RPMI7951 (cell line): ENCODE results near the gene ACTL8. TPM values are rescaled to one million over a fixed set of nuclear protein-coding genes. Genes with fewer than 3 reads are reported as not detected.
A peak's percentile ranks its signal among the peaks of the same experiment; 100 is the strongest.

Experiments used
- DNase-seq: peaks from one replicate; pipeline ENCODE4 v3.0.0-alpha.2; 2012; ENCODE audit warnings: low read depth
- total RNA-seq: library from RNA; depleted of rRNA; stranded (reverse); fragments of >200 nt; shearing (Covaris generic); gene quantifications from 2 replicates; pipeline ENCODE4 v1.2.3, GENCODE V29; 2014

ACTL8 gene
- total RNA-seq, 1 experiment from 2014 or later, result 0.48 TPM

DNA sequence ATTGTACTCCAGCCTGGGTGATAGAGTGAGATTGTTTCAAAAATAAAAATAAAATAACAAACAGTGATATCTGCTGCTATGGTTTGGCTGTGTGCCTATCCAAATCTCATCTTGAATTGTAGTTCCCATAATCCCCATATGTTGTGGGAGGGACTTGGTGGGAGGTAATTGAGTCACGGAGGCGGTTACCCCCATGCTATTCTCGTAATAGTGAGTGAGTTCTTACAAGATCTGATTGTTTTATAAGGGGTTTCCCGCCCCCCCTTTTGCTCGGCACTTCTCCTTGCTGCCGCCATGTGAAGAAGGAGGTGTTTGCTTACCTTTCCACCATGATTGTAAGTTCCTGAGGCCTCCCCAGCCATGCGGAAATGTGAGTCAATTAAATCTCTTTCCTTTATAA is 47.8 kb downstream of the ACTL8 start:
- DNase-seq, result no peak

DNA sequence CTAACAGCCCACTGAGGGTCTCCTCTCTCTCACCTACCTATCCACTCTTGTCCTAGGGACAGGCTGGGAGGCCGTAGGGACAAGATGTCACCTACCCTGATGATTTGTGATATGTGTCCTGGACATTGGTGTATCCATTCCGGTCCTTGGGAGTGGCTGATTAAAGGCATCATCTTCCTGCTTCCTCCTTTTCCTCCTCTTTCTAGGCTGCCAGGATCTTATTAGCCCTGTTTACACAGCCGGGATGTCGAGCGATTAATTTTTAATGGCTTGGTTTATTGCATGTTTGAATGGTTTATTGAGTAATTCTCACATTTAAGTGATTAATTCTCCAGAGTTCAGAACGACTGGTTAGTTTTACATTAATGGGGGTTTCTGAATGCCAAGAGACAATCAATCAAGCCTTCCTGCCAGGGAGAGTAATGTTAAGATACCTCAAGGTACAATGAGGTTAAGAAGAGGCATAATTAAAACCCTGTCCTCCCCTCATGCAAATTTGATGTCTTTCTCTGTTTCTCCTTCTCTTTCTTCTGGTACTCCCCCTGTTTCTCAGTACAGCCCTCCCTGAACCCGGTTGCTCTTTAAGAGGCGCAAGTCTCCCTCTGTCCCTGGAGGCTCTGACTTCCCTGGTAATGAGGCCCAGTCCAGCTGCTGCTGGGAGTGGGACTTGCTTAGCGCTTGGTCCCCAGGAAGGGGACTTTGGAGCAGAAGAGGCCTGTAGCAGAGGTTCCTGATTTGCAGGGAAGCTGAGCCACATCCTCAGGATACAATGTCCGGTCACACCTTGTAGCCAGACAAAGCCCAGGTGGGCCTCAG is 50.9 kb downstream of the ACTL8 start:
- DNase-seq, result no peak

DNA sequence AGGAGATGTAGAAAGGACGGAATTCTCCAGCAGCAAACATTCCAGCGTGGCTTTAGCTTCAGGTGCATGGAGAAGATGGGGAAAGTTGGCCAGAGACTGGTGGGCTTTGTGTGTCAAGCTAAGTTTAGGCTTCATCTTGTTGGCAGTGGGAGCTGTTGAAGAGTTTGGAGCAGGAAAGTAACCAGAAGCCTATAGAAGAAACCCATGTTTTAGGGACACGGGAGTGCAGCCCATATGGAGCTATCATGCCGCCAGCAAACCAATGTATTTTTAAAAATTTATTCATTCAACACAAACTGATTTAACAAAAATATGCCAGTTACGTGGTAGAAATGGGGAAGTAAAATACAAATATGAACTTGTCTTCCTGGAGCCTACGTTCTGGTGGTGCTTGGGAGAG is 53.7 kb downstream of the ACTL8 start:
- no peak for DNase-seq

DNA sequence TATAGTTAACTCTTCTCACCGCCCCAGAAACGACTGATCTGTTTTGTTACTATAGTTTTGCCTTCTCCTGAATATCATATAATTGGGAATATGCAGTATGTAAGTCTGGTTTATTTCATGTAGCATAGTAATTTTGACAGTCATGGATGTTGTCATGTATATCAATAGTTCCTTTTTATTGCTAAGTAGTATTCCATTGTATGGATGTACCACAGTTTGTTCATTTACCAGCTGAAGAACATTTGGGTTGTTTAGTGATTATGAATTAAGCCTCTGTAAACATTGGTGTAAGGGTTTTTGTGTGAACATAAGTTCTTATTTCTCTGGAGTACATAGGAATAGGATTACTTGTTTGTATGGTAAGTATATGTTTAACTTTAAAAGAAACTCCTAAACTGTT is 55.5 kb downstream of the ACTL8 start:
- no peak for DNase-seq

DNA sequence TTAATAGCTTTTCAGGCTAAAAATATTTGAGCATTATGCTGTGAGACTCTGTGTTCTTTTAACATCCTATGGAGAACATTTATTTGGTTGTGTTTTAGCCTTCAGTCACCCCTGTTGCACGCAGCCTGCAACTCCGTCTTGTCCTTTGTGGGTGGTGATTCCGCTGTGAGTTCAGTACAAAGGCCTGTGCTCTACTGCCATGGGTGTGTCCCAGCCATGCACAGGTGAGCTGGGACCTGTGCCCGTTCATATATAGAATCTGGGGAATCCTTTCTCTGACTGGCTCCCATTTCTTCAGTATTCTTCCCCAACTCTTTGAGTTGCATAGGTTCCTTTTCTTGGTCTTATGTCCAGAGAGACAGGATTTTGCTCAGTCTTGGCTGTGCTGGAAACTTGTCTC is 61.4 kb downstream of the ACTL8 start:
- DNase-seq, result no peak

DNA sequence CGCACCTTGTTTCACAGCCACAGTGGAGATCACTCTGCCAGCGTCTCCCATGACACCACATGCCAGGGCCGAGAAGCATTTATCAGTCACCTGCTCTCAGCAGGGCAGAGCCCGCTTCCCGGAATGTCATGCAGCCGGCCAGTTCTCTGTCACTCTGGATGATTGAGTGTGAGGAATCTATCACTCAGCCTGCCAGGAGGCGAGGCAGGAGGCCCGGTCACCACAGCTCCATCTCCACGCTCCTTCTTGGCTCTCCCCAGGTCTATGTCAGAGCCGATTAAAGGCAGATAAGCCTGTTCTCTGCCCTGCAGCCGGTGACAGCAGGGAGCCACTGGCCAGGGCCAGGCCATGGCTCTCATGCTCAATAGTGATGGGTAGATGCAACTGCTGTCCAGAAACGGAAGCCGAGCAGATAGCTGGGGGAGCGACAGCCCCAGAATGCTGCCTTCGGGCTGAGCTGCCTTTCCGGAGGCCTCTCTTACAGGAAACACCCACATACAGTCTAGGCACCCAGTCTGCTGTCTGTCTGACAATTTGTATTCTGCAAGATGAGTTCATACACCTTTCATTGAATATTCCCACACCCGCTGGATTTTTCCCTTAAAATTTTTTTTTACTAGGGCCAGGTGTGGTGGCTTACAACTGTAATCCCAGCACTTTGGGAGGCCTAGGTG is 64.1 kb downstream of the ACTL8 start:
- no peak for DNase-seq

DNA sequence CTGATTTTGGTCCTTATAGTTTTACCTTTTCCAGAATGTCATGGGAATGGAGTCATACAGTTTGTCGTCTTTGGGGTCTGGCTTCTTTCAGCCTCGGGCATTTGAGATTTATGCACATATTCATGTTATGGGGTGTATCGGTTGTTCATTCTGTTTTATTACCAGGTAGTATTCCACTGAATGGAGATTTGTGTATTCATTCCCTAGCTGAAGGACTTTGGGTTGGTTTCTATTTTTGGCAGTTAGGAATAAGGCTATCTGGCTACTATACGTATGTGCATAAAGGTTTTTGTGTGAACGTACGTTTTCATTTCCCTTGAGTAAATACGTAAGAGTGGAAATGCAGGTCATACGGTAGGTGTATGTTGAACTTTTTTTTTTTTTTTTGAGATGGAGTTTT is 65.1 kb downstream of the ACTL8 start:
- DNase-seq, result no peak

DNA sequence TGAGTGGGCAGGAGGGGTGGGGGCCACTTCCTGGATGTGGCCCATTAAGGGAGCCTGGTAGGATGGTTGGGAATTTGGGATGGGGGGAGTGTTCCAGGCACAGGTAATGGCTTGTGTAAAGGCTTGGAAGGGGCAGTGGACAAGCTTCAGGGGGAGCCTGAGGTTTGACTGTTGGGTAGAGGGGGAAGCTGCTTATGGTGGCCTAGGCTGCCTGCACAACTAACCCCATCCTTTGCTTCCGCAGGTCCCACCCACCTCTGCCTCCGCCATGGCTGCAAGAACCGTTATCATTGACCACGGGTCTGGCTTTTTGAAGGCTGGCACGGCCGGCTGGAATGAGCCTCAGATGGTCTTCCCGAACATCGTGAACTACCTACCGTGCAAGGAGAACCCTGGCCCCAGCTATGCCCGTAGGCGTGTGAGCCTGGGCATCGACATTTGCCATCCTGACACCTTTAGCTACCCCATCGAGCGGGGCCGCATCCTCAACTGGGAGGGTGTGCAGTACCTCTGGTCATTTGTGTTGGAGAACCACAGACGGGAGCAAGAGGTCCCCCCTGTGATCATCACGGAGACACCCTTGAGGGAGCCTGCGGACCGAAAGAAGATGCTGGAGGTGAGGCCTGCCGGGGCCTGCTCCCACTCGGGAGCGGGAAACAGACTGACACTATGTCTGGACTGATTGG is 67.8 kb downstream of the ACTL8 start:
- no peak for DNase-seq

DNA sequence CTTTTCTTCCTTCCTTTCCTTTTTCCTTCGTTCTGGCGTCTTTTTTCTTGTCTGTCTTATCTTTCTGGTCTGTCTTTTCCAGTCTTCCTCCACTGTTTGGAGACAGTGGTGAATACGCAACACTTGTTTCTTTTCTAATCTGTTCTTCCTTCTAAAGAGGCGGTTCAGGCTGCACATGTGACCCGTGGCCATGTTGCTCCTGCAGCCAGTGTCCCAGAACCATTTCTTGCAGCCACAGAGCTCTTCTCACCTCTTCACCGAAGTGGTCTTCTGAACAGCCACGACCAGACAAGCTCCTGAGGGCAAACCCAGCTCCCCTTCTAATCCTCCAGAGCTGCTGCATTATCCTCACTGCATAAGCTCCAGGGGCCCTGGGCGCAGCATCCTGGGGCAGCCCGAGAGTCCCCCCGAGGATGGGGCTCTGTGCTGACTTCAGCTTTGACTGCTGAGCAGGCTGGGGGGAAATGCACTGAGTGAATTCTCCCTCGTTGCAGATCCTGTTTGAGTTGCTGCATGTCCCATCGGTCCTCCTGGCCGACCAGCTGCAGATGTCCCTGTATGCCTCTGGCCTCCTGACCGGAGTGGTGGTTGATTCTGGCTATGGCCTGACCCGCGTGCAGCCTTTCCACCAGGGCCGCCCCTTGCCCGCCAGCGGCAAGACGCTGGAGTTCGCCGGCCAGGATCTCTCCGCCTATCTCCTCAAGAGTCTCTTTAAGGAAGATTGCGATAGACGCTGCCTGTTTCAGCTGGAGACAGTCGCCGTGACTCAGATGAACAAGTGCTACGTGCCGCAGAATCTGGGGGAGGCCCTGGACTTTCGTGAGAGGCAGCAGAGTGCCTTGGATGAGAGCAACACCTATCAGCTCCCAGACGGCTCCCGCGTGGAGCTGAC is 70.4 kb downstream of the ACTL8 start:
- peak; percentile 40 for DNase-seq

DNA sequence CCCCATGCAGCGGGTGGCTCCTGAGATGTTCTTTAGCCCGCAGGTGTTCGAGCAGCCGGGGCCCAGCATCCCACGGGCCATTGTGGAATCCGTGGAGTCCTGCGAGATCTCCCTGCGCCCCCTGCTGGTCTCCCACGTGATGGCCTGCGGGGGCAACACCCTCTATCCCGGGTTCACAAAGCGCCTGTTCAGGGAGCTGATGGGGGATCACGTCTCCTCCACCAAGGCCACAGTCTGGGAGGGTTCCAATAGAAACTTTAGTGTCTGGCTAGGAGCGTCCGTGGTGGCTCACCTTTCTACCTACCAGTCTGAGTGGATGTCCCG is 71.0 kb downstream of the ACTL8 start:
- DNase-seq, result peak; percentile 40

DNA sequence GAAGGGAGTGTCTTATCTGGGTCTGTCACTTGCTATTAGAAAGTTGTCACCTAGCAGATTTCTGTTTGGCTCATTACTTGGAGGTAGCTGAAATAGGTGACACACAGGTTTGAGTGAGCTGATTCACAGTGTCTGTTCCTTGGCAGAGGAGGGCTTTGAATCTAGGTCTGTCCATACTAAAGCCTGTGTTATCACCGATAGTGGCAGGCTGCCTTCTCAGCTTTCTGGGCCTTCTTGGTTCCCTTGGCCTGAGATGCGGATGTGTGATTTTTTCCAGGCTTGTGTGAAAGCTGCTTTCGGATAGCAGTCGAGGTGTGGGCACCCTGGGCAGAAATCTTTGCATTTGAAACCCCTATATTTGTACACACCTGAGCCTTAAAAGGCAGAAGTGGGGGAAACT is 73.9 kb downstream of the ACTL8 start:
- DNase-seq, result no peak

DNA sequence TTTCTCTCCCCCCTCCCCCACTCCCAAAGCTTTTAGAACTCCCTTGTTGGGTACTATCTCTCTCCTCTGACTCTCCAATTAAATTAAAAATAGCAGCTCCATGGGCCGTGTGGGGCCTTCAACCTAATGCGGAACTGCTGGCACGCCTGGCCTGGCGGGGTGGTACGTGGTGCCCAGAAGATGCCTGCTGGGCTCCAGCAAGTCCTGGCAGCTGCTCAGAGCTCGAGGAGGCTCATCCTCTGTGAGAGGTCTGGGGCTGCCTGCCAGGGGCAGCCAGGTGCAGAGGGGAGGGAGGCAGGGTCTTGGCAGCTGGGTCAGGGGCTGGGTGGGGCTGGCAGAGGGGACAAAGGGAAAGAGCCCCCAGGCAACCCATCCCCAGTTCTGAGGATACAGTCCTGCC is 74.4 kb downstream of the ACTL8 start:
- no peak for DNase-seq

DNA sequence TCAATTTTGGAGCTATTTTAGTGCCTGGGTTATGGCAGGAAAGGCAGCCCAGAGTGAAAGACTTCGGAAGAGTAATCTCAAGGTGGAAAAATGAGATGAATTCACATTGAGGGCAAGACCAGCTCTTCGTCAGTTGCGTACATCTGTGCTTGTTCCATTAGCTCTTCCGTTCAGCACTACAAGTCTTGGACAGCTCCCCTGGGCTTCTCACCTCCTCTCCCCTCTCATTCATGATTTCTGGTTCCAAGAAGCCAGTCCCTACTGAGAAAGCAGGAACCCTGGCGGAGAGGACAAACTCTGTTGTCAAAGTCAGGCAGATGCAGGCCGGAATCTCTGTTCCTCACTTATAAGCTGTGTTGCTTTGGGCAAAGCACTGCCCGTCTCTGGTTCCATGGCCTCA is 76.5 kb downstream of the ACTL8 start:
- DNase-seq, result peak; percentile 60

DNA sequence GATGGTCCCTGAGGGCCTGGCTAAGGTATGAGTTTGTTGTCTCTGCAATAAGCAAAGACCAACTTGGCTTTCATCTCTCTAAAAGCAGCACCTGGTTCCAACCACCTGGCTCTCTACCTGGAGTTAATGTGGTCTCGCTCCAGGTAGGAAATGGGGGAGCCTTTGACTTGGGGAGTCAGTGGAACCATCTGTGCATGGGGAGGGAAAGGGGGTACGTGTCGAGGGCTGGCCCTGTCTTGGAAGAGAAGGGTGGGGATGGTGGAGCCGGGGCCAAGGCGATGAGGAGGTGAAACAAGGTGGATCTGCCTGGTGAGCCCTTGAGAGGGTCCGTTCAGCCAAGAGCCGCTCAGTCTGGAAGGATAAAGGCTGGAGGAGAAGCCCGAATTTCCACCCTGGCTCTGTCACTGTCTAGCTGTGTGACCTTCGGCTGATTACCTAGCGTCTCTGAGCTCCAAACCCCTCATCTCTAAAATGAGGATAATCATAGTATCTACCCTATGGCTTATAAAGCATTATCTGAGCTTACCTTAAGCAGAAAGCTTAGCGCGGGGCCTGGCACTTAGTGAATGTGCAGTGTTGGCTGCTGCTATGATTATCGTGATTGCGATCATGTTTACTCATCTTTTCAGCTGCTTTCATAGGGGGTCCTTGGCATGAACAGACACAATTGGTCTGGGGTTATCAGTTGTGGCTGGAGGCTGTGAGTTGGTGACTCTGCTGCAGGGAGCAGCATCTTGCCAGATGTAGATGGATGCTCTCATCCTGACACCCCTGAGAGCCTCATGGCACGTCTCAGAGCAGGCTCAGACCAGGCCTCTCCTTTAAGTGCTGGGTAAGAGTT is 78.7 kb downstream of the ACTL8 start:
- no peak for DNase-seq

DNA sequence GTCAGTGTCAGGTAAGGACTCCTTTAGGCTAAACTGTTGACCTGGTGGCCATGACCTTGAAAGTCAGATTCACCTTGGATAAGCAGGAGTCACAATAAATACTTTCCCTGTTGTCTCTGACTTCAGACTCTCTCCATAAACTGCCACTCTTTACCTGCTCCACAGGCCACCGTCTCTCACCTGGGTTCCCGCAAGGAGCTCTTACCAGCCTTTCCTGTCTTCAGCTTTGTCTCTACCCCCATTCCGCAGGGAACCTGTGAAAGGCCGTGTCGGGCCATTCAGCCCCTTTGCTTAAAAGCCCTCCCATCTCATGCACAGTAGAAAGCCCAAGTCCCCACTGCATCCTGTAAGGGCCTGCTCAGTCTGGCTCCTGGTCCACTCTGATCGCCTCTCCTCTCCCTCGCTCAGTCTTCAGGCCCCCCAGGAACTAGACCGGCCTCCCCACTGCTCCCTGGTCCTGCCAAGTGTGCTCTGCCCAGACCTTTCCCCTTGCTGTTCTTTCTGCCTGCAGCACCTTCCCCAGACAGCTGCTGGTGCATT is 79.5 kb downstream of the ACTL8 start:
- DNase-seq, result no peak

DNA sequence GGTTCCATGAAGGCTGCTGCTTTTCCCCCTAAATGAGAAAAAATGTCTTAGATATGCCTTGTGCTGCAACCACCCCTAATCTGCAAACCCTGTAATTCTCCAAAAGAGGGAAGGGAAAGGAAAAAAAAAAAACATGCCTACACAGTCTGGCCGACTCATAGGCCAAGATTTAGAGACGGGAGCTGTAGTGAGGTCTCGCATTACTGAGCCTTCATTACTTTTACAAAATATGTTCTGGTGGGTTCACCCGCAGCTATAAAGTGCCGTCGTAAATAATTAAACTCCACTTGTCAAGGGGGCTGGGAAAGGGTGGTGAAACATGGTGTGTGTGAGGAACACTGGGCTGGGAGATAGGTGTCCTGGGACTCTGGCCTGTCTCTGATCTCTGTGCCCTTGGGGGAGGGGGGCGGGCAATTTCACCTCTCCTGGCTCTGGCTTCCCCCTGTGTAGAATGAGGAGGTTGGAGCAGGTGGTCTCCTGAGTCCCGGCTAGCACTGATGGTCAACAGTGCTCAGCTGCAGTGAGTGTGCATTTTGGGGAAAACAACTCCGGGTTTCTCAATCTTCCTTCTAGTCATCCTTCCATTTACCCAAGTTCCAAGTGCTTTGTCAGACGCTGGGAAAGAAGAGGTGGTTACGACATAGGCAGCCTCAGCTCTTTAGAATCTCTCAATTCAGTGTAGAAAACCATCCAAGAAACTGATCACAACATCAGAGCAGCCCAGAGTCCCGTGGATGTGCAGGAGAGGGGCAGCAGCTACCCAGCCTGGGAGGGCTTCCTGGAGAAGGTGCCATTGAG is 82.3 kb downstream of the ACTL8 start:
- DNase-seq, result no peak

DNA sequence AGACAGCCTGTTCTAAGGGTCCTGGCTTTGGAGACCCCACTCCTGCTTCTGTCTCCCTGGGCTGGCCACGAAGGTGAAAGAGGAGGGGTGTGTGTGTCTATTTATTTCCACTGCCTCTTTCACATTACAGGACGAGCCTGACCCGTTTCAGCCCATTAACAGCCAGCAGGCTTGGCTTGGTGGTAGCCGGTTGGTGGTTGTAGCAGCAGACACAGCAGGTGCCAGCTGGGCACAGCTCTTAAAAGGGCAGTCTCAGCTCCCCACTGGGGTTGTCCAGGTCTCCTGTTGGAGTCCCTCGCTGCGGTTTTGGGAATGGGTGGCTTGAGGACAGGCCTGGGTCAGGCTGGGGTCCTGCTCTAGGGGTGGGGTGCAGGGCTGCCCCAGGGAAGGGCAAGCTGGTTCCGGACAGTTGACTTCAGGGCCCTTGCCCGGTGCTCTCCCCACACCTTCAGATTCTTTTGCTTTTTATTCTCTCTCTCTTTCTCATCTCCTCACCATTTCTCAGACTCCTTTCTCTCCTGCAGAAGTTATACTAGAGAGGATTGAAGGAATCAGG is 84.6 kb downstream of the ACTL8 start:
- DNase-seq, result no peak

DNA sequence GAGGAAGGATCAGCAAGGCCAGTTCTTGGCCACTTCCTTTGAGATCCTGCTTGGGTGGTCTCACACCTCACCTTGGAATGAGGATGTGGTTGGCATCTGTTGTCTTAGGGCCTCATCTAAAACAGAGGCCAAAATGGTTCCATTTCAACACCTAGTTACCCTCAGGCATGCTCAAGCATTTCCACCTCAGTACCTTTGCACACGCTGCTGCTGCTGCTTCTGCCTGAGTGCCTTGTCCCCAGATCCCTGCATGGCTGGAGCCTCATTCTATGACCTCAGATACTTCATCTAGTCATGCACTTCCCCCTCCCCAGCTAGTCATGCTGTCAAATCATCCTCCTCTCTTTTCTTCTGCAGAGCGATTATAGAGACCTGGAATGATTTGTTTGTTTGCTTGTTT is 86.8 kb downstream of the ACTL8 start:
- DNase-seq, result no peak

DNA sequence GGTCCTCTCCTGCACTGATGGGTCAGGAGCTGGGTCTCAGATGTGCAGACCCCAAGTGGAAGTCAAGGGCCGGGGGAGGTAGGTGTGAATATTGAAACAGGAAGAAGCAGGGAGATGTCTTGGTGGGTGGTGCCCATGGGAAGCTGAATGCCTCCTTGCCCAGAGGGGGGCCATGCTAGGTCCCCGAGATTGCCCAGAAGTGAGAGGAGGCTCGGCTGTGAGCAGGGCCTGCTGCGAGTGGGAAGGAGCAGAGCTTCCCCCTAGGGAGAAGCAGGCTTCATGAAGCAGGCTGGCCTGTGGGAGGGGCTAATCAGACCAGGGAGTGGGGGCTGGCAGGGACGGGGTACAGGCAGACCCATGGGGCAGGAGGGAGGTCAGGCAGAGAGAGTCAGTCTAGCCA is 87.6 kb downstream of the ACTL8 start:
- DNase-seq, result no peak
